ENCODE results near the gene GRAP2. TPM values are rescaled to one million over a fixed set of nuclear protein-coding genes. Genes with fewer than 3 reads are reported as not detected.

GRAP2 gene
- total RNA-seq, 1 experiment from 2014 or later = 0.42 TPM

DNA sequence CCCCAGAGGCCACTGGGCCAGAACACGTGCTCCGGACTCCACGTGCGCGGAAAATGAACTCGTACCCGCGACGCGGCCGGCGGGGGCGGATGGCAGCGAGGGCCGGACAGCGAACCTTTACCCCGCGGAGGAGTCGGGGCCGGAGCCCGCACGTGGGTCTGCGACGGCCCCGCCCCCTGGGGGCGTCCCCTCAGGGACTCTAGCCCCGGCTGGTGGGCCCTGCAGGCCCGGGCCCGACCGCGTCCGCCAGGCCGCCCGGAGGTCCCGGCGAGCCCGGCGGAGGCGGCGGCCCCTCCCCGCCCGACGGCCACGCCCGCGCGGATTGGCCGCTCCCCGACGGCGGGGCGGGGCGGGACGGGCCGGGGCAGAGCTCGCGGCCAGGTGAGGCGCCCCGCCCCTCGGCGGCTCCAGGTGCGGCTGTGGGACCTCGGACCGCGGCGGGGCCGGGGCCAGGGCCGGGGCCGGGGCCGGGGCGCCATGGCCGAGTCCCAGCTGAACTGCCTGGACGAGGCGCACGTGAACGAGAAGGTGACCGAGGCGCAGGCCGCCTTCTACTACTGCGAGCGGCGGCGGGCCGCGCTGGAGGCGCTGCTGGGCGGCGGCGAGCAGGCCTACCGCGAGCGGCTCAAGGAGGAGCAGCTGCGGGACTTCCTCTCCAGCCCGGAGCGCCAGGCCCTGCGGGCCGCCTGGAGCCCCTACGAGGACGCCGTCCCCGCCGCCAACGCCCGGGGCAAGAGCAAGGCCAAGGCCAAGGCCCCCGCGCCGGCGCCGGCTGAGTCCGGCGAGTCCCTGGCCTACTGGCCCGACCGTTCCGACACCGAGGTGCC is 93.9 kb downstream of the GRAP2 start, which contains the start of gene FAM83F:
Gene FAM83F, plus strand, starts transcription at position 389 of the 827 bp plus-strand sequence. Its CDS starts 89 bp downstream, at position 478.
- peak; percentile 24 for DNase-seq (ENCODE audit: low read depth, low spot score)
- ChIA-PET CTCF (interaction anchor here (2.1 kb wide), 1 partner anchor 30 kb away, joined by 6 read pairs; no protein-coding TSS in a partner anchor), RAD21 (ENCODE audit: low non-redundant PET in 1 of 2, low total read pairs in 2 of 2, uncharacterized antibody in 2 of 2, unreplicated experiment in 2 of 2) (no interaction called here), POLR2A (no interaction called here)
- Histone ChIP-seq H3K4me1 (ENCODE audit: control insufficient read depth in 1 of 2, insufficient read depth in 2 of 2, low read length in 2 of 2) (peaks cover 20 to 38% of the 10 kb centered on the region in 2 experiments), H3K79me2 (ENCODE audit: insufficient read depth, low read length) (peaks cover 48% of the 10 kb centered on the region), H3K27ac (ENCODE audit: low read depth, low read length) (peak within 1 kb of the TSS; percentile 66), H3K9me2 (ENCODE audit: insufficient read depth) (no peaks in the 10 kb centered on the region), H3K4me2 (ENCODE audit: low read length) (peak within 1 kb of the TSS; percentile 98), H3K9me3 (ENCODE audit: control insufficient read depth in 1 of 2, insufficient read depth in 1 of 2, low read depth in 1 of 2, low read length in 2 of 2) (no peaks in the 10 kb centered on the region), H4K20me1 (ENCODE audit: insufficient read depth) (no peaks in the 10 kb centered on the region), H3K27me3 (ENCODE audit: insufficient read depth, low read length) (no peaks in the 10 kb centered on the region), H3K9ac (ENCODE audit: low read length) (peak within 1 kb of the TSS; percentile 89), H3K36me3 (ENCODE audit: control insufficient read depth in 1 of 2, insufficient read depth in 2 of 2, low read length in 2 of 2) (peaks cover 0 to 6% of the 10 kb centered on the region in 2 experiments; a peak in 2 of 4 replicates), H2AFZ (ENCODE audit: low read depth, low read length, poor library complexity, severe bottlenecking) (no peak within 1 kb of the TSS), H3K4me3 (replicated peaks in 1 of 2; ENCODE audit: low read depth in 1 of 2, low read length in 2 of 2) (peak within 1 kb of the TSS; percentile 73 to 90)
- no TSS peak for BruUV-seq (replicated peaks)
- TF ChIP-seq CEBPB (IDR thresholded peaks at IDR 0.05; ENCODE audit: low read depth) (no peak), CBX3 (IDR thresholded peaks at IDR 0.05; ENCODE audit: low read depth) (peak; percentile 72; the same call in 1 of the 2 replicates), ZFX (IDR thresholded peaks at IDR 0.05) (peak; percentile 96), RAD21 (IDR thresholded peaks at IDR 0.05; ENCODE audit: low read depth) (no peak), EGR1 (IDR thresholded peaks at IDR 0.05; ENCODE audit: low read depth) (peak; percentile 85), POLR2AphosphoS5 (IDR thresholded peaks at IDR 0.05; ENCODE audit: low read depth, low read length) (peak; percentile 53; the same call in 1 of the 2 replicates), JUND (IDR thresholded peaks at IDR 0.05) (no peak), TCF7L2 (IDR thresholded peaks at IDR 0.05; ENCODE audit: borderline replicate concordance, extremely low read depth, insufficient read depth, insufficient read length) (no peak), SRF (IDR thresholded peaks at IDR 0.05; ENCODE audit: low read depth) (no peak), POLR2A (IDR thresholded peaks at IDR 0.05; ENCODE audit: borderline replicate concordance, extremely low read depth, insufficient read depth, insufficient read length) (peak; percentile 57)
- TF ChIP-seq, protein P1, sequence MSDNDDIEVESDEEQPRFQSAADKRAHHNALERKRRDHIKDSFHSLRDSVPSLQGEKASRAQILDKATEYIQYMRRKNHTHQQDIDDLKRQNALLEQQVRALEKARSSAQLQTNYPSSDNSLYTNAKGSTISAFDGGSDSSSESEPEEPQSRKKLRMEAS (IDR thresholded peaks at IDR 0.05) = peak; percentile 98
- ATAC-seq = peak; percentile 91
- intact Hi-C loops (cut with micrococcal nuclease) = no loop called here
